Endothelial cell of umbilical vein (primary cell): Measurements from ENCODE around the gene SNU13.

Experiments
- CTCF ChIP-seq, 2 donors: IDR thresholded peaks; 1 replicate in 1 of 2; 2 replicates in 1 of 2; pipeline ENCODE4 v1.5.1; 2011; ENCODE audit warnings: low read length in 2 of 2, mild to moderate bottlenecking in 2 of 2, moderate library complexity in 2 of 2, control low read depth in 1 of 2, inconsistent platforms in 1 of 2, low read depth in 1 of 2; ENCODE audit not compliant: insufficient read depth in 1 of 2; ENCODE audit errors: extremely low read depth in 1 of 2
- FOS ChIP-seq: IDR thresholded peaks from 2 replicates; pipeline ENCODE4 v1.6.1; 2011; ENCODE audit warnings: mild to moderate bottlenecking, low read length, moderate library complexity, borderline replicate concordance; ENCODE audit not compliant: insufficient read depth
- POLR2A ChIP-seq: IDR thresholded peaks from 2 replicates; pipeline ENCODE4 v1.6.1; 2012; ENCODE audit warnings: low read depth, mild to moderate bottlenecking, control low read depth, low read length
- POLR2AphosphoS5 ChIP-seq: IDR thresholded peaks from 2 replicates; pipeline ENCODE4 v1.6.1; 2012; ENCODE audit warnings: low read depth, mild to moderate bottlenecking, control low read depth, low read length, moderate library complexity; ENCODE audit not compliant: insufficient read depth

- TF ChIP-seq POLR2AphosphoS5 (no peak), POLR2A (no peak), CTCF (IDR thresholded peaks at IDR 0.05; ENCODE audit: extremely low read depth in 1 of 2, insufficient read depth in 1 of 2, low read depth in 1 of 2, low read length in 2 of 2) (no peak), FOS (no peak)
Observed at GRCh38 chr22:41650229-41650628, 38.4 kb downstream of the SNU13 start.
